Pulmonary artery endothelial cell (primary cell): ENCODE data around the gene SULT4A1. TPM values are rescaled to one million over a fixed set of nuclear protein-coding genes. Genes with fewer than 3 reads are reported as not detected.

Source experiments
- DNase-seq: peaks from one replicate; pipeline ENCODE4 v3.0.0-alpha.2; 2011; ENCODE audit warnings: low read depth, low spot score
- total RNA-seq: library from RNA; depleted of rRNA; stranded (reverse); fragments of >200 nt; gene quantifications from 2 replicates; pipeline ENCODE4 v1.2.3, GENCODE V29; 2014

SULT4A1 gene
- total RNA-seq, 1 donor from 2014 or later = 0.26 TPM

DNA sequence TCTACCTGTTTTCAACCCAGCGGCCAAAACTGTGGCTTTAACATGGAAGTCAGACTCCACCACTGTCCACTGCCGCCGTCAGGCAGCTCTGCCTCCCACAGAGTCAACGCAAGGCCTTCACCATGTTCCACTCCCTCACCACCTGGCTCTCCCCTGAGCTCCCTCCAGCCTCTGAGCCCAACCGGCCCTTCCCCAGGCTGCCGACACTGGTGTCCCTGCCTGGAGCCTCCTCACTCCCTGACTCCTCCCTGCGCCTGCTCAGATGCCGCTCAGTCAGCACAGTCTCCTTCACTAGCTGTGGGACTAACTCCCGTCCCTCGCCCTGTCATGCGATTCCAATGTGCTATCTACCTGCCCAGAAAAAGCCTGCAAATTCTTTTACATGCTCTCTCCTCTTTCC, 16.3 kb downstream of the SULT4A1 start:
- DNase-seq = no peak

DNA sequence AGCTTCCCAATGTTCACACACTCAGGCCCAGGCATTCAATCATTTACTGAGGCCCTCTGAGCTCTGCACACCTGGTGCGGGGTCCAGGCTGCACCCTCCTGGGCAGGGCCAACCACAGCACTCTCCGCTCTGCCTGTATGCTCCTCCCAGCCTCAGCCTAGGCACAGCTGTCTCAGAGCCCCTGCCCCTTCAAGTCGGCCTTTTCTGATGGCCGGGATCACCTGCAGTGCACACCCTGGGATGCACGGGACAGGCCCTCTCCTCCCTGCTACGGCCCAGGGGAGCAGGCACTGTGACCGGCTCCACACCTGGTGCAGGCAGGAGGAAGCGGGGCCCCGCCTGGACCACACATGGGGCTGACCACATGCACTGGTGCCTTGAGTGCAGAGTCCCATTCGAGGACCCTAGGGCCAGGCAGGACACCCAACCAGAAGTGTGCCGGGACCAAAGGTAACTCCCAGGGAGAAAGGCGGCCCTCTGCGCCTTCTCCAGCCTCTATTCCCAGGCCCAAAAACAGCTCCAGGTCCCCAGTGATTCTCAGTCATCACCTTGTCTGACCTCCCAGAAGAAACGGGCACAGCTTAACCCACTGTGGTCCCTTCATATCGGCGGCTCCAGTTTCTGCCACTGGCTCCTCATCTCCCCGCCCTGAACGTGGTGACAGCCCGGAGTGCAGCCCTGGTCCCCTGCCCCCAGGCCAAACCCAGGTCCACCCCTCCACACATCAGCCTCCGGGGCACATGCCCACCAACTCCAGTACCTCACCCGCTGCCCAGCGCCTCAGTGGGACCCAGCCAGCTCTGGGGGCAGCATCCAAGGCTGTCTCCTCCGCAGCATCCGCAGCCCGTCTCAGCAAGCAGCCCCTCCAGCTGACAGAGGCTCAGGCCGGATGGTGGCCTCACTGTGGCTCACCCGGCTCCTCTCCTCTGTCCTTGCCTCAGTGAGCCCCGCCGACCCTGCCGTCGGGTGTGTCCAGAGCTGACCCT, 17.5 kb downstream of the SULT4A1 start:
- DNase-seq = no peak

DNA sequence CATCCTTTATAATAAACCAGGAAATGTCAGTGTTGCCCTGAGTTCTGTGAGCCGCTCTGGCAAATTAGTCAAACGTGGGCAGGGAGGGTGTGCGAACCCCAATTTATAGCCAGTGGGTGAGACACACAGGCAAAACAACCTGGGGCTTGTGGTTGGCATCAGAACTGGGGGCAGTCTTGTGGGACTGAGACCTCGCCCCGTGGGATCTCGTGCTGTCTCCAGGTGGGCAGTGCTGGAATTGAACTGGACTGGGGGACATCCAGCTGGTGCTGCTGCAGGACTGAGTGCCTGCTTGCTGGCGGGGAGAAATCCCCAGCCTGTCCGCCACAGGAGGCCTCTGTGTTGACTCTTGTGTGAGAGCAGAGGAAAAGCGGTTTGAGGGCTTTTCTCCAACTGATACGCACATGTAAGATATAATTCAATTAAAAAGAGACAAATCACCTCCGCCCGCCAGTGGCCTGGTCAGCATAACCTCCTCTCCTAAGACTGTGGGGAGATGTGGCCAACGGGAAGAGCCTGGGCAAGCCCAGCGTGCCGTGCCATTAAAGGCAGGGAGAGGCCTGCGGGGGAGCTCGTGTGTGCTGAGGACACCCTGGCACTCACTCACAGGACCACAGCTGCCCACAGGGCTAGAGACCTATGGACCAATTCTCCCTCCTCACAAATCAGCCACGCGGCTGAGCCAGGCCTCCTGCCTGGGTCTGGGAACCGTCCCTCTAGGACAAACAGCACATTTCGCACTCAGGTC, 18.4 kb downstream of the SULT4A1 start:
- no peak for DNase-seq

DNA sequence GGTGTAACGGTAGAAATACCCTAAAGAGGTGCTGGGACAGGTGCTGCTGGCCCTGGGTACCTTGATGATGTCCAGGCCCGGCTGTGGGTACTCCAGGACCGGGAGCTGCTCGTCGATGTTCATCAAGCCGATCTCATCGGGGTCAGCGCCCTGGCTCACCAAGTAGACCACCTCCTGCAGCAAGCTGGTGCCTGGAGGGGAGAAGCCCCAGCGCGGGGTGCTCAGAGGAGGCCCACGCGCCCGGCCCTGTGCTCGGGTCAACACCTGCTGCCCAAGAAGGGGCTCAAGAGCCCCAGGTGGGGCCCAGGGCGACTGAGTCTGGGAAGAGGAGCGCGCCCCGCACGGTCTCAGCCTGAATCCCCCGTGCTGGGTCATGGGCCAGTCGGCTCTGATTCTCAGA, 20.6 kb downstream of the SULT4A1 start:
- DNase-seq = no peak

DNA sequence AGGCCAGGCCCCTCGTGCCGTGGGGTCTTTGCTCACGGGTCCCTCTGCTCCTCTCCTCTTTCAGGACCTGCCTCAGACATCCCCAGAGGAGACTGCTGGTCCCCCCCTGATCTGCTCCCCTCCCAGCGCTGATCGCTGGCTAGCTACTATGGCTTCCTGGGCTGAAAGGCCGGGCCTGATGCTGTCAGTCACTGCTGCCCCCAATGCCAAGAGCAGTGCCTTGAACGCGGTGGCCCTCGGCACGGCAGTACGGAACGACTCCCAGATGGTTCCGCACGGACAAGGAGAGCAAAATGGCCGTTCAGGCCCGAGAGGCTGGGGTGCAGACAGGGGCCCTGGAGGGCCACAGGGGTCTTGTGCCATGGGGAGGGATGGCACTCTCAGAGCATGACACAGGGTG, 21.5 kb downstream of the SULT4A1 start:
- no peak for DNase-seq

DNA sequence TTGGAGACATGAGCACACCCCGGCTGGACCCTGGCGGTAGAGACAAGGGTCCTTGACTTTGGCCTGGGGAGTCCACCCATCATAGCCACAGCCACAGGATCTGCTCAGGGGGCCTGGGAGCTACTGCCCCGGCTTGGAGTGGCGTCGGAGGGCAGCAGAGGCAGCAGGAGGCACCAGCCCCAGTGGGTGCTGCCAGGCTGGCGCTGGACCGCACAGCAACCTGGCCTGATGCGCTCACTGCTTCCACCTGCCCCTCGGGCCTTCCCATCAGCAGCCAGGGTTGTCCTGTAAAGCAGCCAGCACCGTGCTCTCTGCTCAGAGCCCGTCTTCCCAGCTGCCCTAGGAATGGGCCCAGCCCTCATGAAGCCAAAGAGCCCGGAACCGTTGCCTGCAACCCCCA, 21.9 kb downstream of the SULT4A1 start:
- DNase-seq = no peak

DNA sequence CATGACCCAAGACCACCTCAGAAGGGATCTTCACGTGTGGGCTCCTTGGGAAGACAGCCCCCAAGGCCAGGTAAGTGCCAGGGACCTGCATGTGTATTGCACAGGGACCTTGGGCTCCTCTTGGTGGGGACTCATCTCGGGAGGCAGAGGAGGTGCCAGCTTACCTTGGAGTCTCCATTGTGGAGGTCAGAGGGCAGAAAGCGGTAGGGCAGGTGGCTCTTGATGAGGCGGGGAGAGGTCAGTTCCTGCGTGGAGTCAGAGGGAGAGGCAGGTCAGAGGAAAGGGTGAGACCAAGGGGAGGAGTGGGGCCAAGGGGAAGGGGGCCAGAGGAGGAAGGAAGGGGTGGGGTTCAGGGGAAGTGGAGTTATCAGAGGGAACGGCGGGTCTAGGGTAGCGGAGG, 22.5 kb downstream of the SULT4A1 start:
- no peak for DNase-seq

DNA sequence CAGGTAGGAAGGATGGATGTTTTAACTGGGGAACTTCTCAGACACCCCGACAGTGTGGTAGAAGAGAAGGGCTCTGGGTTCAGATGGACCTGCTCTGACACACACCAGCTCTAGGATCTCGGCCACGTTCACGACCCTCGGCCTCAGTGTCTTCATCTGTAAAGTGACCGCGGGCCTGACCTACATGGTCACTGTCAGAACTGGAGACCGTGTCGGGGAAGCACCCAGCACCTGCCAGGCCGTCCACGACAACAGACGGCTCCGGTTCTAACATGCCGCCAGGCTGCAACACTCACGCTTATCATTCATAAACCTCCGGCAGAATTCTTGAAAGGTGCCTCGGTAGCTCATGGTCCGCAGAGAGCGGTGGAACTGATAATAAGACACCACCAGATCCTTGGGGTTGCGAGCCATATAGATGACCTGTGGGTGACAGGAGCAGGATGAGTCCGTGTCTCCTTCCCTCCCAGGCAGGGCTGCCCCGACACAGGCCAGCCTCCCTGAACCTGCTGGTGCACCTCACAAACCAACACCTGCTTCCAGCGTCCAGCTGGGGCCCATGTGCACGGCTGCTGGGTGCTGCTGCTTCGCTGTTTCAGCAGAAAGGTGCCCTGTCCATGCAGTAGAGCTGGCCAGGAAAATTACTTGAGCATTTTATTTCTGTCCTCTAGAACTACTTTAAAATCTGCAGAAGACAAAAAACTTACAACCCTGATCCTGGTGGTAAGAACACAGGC, 23.6 kb downstream of the SULT4A1 start:
- no peak for DNase-seq

DNA sequence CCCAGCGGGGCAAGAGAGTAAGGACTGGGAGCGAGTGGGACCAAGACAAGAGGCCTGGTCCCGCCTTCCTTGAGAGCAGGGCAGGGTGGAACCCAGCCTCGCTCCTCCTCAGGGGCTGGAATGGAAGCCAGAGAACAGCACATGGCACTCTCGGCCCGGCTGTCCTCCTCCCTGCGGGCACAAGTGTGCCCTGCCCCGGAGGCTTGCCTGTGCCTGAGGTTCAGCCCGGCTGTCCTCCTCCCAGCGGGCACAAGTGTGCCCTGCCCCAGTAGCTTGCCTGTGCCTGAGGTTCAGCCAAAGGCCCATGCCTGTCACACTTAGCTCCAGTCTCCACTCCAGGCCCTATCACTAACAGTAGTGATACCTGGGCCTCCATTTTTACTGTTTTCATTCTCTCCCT, 24.2 kb downstream of the SULT4A1 start:
- no peak for DNase-seq

DNA sequence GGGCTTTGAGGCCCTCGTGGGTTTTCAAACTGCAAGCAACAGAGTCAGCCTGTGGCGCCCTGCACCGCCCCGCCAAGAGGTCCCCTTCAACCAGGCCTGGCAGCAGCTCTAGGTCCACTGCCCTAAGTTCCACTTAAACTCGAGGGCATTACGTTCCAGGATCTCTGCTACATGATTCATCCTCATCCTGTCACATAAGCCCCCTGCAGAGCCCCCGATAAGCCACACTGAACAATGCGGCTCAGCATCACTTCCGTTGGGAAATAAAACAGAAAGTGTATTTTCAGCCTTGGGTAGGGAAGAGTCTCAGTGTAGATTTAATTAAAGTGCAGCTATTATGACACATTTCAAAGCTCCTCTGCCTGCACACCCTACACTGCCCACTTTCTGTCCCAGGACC, 24.6 kb downstream of the SULT4A1 start:
- DNase-seq = no peak

DNA sequence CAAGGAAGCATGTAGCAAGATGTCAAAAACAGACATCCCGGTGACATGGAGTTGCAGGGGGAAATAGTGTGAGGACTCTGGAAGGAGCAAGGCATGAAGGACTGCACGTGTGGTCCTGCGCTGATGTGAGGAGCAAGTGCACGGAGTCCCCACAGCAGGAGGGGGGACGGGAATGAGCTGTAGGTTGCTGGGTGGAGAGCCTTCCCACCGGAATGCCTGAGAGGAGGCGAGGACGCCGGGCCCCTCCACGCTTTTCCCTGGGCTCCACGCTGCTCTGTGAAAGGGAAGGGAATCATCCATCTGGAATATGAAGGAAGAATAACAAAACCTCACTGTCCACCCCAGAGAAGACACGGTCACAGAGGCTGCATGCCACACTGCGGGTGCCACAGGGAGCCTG, 26.6 kb downstream of the SULT4A1 start:
- no peak for DNase-seq

DNA sequence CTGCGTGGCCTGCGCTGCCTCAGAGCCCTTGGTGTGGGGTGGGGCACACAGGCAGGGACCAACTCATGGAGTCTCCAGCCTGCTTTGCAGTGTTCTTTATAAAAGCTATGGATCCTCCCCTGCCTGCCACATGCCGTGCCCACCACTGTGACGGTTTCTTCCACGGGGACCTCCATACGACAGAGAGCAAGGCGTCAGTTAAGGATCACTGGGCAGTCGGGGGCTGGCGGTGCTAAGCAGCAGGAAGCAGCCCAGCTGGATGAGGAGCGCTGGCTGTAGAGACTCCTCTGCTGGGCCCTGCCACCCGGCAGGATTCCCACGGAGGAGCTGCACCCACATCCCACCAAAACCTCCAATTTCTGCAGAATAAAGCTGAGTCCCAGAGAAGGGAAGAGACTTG, 27.1 kb downstream of the SULT4A1 start:
- DNase-seq = no peak

DNA sequence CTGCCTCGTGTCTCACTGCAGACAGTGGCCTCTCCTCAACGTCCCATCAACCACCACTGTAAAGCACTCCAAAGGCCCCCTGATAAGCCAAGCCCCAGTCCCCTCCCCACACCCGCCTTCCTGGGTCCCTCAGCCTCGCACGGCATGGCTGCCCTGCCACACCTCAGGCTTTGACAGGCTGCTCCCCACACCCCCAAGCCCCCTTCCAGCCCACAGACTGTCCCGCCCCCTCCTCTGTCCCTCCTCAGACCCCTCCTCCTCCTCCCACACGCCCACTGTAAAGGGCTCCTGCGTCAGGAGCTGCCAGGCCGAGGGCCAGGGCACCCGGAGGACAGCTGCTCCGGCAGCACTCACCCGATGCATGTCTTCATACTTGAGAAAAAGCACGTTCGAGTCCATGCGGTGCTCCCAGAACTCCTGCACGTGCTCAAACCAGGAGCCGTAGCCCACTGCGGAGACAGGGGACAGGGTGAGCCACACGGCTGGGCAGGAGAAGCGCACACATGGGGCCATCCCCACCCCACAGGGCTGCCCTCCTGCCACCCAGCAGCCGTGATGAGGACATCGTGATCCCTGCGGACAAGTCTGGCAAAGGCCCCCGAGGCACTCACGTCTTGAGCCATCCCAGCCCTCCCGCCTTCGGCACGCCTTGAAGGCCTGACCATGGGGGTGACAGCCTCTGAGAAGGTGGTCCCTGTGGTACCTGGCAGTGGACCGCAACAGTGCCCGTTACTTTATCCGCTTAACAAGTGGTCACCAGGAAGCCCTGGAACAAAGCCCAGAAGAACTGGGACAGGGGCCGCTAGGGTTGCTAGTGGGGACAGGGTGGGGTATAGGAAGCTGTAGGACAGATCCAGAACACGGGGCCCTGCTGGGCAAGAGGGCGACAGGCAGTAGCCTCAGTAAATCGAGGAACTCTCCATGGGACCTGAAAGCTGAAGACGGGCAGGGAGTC, 28.8 kb downstream of the SULT4A1 start:
- DNase-seq = no peak

DNA sequence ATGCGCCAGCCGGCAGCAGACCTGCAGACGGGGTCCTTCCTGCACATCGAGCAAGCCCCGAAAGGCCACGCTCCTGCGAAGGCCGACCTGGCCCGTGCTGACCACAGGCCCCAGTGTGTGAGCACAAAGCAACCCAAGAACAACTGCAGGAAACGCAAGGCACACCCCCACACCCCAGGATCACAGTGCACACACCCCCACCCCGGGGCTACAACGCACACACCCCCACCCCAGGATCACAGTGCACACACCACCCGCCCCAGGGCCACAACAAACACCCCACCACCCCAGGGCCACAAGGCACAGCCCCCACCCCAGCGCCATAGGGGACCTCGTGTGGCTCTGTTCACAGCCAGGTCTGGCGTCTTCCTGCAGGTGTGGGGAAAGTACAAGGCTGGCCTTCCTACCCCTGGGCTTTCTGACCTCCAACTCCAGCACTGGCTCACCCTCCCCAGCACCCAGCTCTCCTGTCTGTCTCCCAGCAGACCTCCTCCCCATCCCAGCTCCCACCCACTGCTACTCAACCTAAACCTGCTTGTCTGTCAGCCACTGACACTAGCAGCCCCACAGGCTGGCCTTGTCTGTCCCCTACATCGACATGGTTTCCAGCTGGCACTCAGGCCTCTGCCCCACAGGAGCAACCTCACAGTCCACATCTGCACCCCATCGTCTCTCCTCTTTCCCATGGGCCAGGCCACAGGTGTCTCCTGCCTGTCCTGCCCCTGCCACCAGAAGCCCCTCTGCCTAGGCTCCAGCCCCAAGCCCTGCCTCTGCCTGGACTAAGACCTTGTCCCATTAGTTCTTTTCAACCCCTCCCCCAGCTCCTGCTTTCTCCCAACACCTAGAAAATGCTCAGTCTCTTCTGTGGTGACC, 29.7 kb downstream of the SULT4A1 start:
- DNase-seq = no peak

DNA sequence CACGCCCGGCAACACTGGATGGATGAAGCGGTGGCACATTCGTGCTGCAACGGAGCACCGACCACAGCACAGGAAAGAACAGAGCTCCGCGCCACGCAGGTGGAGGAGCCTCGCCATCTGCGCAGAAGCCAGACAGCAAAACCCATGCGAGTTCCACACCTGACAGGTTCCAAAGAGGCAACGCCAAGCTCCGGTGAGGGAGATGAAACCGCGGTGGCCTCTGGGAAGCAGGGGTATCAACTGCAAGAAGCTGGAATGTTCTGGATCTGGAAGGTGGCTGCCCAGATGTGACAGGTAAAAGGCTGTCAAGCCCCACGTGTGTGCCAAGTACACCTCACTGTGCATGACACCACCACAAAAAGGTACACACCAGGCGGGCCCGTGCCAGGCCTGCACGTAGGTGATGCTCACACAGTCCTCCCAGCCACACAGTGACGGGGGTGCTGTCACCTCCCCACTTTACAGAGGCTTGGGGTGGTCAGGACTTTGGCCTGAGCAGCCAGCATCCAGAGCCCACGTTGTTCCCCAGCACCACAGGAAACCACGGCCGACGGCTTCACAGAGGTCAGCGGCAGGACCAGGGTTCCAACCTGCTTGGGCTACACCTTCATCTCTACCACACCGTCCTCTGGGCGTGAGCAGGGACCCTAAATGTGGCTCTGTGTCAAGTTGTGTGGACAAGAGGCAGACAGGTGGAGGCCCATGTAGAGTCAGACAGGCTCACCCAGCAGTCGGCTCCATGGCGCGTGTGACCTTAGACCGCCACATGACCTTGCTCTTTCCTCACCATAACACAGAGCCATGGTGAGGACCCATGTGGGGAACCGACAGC, 30.5 kb downstream of the SULT4A1 start:
- DNase-seq = no peak

DNA sequence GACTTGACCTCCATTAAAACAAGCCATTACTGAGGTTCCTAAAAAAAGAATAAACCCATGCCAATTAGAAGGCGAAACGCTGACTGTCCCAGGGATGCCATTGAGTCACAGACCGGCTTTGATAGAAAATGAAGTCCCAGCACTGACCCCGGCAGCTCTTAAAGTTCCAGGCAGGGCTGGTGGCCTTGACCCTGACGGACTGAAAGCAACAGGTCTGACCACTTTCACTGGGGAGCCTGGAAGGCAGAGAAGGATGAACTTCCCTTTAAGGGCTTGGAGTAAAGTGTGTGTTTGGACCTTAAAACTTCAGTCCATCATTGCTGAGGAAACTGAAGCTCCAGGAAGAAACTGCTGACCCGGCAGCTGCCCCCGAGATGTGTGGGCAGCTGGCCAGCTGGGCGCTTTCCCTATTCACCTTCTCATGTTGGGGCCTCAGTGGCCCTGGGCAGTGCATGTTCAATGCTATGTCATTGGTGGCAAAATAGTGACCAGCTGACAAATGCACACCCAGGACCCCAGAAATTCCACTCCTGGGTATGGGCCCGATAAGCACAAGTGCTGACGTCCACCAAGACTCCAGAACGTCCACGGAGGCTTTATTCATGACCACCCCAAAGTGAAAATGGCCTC, 31.3 kb downstream of the SULT4A1 start:
- no peak for DNase-seq

DNA sequence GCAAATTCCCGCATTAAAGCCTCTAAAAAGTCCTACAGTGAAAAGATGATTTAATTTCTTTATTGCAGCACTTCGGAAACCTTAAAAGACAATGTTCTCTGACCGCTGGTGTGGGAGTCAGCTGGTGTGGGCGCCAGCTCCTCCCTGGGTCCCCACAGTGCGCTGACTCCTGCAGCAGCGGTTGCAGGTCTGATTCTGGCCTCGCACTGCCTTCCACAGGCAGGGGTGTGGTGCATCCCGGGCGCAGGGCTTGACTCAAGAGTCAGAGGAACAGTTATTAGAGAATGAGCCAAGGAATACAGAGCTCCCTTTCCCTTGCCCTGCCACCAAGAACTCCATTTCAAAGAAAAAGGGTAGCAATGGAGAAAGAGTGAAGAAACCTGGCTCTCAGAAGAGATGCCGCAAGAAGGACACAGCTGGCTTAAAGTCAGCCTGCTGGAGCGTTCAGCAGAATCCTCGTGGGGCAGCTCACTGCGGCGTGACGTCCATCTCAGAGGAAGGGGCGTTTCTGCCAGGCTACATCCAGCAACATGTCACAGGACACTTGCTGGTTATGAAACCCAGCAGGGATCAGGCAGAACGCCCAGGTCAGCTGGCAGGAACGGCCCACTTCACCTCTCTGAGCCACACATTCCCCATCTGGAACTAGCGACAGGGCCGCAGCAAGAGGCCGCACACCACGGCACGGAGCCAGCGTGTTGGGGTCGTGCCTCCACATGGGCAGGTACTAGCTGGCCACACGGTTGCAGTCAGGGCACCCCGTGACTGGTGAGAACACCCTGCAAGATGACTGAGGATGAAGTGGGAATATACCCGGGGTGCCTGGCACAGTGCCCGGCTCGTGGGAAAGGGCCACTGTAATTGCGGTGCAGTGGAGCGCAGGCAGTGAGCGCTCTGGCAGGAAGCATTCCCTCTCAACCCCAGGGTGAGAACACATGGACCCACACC, 32.1 kb downstream of the SULT4A1 start:
- DNase-seq = no peak
